Neural crest cell (in vitro differentiated cells): ENCODE data around the gene REPS2. TPM values are rescaled to one million over a fixed set of nuclear protein-coding genes. Genes with fewer than 3 reads are reported as not detected.

Experiments
- DNase-seq: peaks from one replicate; pipeline ENCODE4 v3.0.0; 2021; ENCODE audit warnings: low read depth, mixed read lengths, low spot score
- H3K27ac Mint-ChIP-seq: one replicate; pipeline ENCODE4 v1.8.0; 2021; ENCODE audit warnings: mild to moderate bottlenecking, mixed read lengths; ENCODE audit not compliant: unreplicated experiment
- H3K27me3 Mint-ChIP-seq: 2 replicates; pipeline ENCODE4 v1.8.0; 2021; ENCODE audit warnings: low read depth, mild to moderate bottlenecking, mixed read lengths
- H3K36me3 Mint-ChIP-seq: 2 replicates; pipeline ENCODE4 v1.8.0; 2021; ENCODE audit warnings: low read depth, mild to moderate bottlenecking, mixed read lengths
- H3K4me1 Mint-ChIP-seq: 2 replicates; pipeline ENCODE4 v1.8.0; 2021; ENCODE audit warnings: mixed read lengths
- H3K4me3 Mint-ChIP-seq: one replicate; pipeline ENCODE4 v1.8.0; 2021; ENCODE audit warnings: mild to moderate bottlenecking, mixed read lengths
- H3K9me3 Mint-ChIP-seq: 2 replicates; pipeline ENCODE4 v1.8.0; 2021; ENCODE audit warnings: mixed read lengths
- CTCF ChIP-seq: fragments of 200-600 bp; sonication (generic); conservative IDR thresholded peaks from 2 replicates; pipeline ENCODE4 v1.5.0; 2021; ENCODE audit warnings: antibody characterized with exemption, mild to moderate bottlenecking
- total RNA-seq: library from RNA; stranded (reverse); gene quantifications from 2 replicates; pipeline ENCODE4 v1.2.1, GENCODE V29; 2021

Gene REPS2
- total RNA-seq, 1 donor from 2014 or later: 0.58 TPM

- peaks cover 23% of the 10 kb centered on the region for H3K27me3 Mint-ChIP-seq
- DNase-seq: no peak
- peaks cover 5% of the 10 kb centered on the region for H3K4me1 Mint-ChIP-seq
- H3K36me3 Mint-ChIP-seq: no peaks in the 10 kb centered on the region
- TF ChIP-seq CTCF: no peak
- no peak overlapping the region for H3K27ac Mint-ChIP-seq
- H3K9me3 Mint-ChIP-seq: no peaks in the 10 kb centered on the region
- H3K4me3 Mint-ChIP-seq: no peak overlapping the region
These were observed 100.8 kb downstream of the REPS2 start for GRCh38 chrX:17047224-17047623.

- Mint-ChIP-seq H3K4me1 (no peaks in the 10 kb centered on the region), H3K36me3 (no peaks in the 10 kb centered on the region), H3K27ac (no peak overlapping the region), H3K4me3 (no peak overlapping the region), H3K27me3 (peaks cover 33% of the 10 kb centered on the region), H3K9me3 (no peaks in the 10 kb centered on the region)
- TF ChIP-seq CTCF: no peak
- no peak for DNase-seq
These were observed 105.8 kb downstream of the REPS2 start for GRCh38 chrX:17052210-17052609.

- H3K4me3 Mint-ChIP-seq: no peak overlapping the region
- DNase-seq: no peak
- no peaks in the 10 kb centered on the region for H3K36me3 Mint-ChIP-seq
- H3K4me1 Mint-ChIP-seq: peaks cover 4% of the 10 kb centered on the region
- H3K9me3 Mint-ChIP-seq: no peaks in the 10 kb centered on the region
- no peak overlapping the region for H3K27ac Mint-ChIP-seq
- TF ChIP-seq CTCF: no peak
- peaks cover 29% of the 10 kb centered on the region for H3K27me3 Mint-ChIP-seq
These were observed 106.3 kb downstream of the REPS2 start for GRCh38 chrX:17052793-17053192.

- Mint-ChIP-seq H3K4me1 (peaks cover 4% of the 10 kb centered on the region), H3K27ac (no peak overlapping the region), H3K36me3 (no peaks in the 10 kb centered on the region), H3K27me3 (peaks cover 24% of the 10 kb centered on the region), H3K4me3 (no peak overlapping the region), H3K9me3 (no peaks in the 10 kb centered on the region)
- no peak for DNase-seq
- TF ChIP-seq CTCF: no peak
These were observed 107.0 kb downstream of the REPS2 start for GRCh38 chrX:17053502-17053901.

- Mint-ChIP-seq H3K27me3 (peaks cover 20% of the 10 kb centered on the region), H3K36me3 (no peaks in the 10 kb centered on the region), H3K4me3 (no peak overlapping the region), H3K27ac (no peak overlapping the region), H3K4me1 (peaks cover 4% of the 10 kb centered on the region), H3K9me3 (no peaks in the 10 kb centered on the region)
- no peak for DNase-seq
- TF ChIP-seq CTCF: no peak
These were observed 110.6 kb downstream of the REPS2 start for GRCh38 chrX:17056868-17057608.
